ENCODE measurements around the gene PDGFB. TPM values are rescaled to one million over a fixed set of nuclear protein-coding genes. Genes with fewer than 3 reads are reported as not detected.
A peak's percentile ranks its signal among the peaks of the same experiment; 100 is the strongest.

Gene PDGFB
- total RNA-seq, 1 experiment from 2014 or later = 4.1 TPM

- DNase-seq (ENCODE audit: low read depth) = peak; percentile 54
Measured at GRCh38 chr22:39254789-39255298, 10.1 kb upstream of the PDGFB start.

- no peak for DNase-seq (ENCODE audit: low read depth)
Measured at GRCh38 chr22:39254122-39254521, 9.3 kb upstream of the PDGFB start.

- peak; percentile 77 for DNase-seq (ENCODE audit: low read depth)
Measured at GRCh38 chr22:39253435-39254070, 8.8 kb upstream of the PDGFB start.

GRCh38 chr22:39252461-39253434, 8.0 kb upstream of the PDGFB start:
- no peak for DNase-seq (ENCODE audit: low read depth)

- DNase-seq (ENCODE audit: low read depth) = peak; percentile 40
Measured at GRCh38 chr22:39251762-39252460, 7.1 kb upstream of the PDGFB start.

- DNase-seq (ENCODE audit: low read depth) = no peak
Measured at GRCh38 chr22:39250838-39251237, 6.1 kb upstream of the PDGFB start.

GRCh38 chr22:39250131-39250530, 5.3 kb upstream of the PDGFB start:
- no peak for DNase-seq (ENCODE audit: low read depth)

- DNase-seq (ENCODE audit: low read depth) = no peak
Measured at GRCh38 chr22:39249086-39249704, 4.4 kb upstream of the PDGFB start.

GRCh38 chr22:39248254-39248653, 3.5 kb upstream of the PDGFB start:
- DNase-seq (ENCODE audit: low read depth) = no peak

- no peak for DNase-seq (ENCODE audit: low read depth)
Measured at GRCh38 chr22:39247361-39247760, 2.6 kb upstream of the PDGFB start.

- DNase-seq (ENCODE audit: low read depth) = no peak
Measured at GRCh38 chr22:39246690-39247332, 2.0 kb upstream of the PDGFB start.

GRCh38 chr22:39246217-39246616, 1.4 kb upstream of the PDGFB start:
- no peak for DNase-seq (ENCODE audit: low read depth)

- DNase-seq (ENCODE audit: low read depth) = no peak
Measured at GRCh38 chr22:39245130-39246039, 603 bp upstream of the PDGFB start.

GRCh38 chr22:39244136-39244495, 666 bp downstream of the PDGFB start:
- no peak for DNase-seq (ENCODE audit: low read depth)

GRCh38 chr22:39243439-39244135, 1.2 kb downstream of the PDGFB start:
- DNase-seq (ENCODE audit: low read depth) = no peak

- no peak for DNase-seq (ENCODE audit: low read depth)
Measured at GRCh38 chr22:39242595-39243438, 2.0 kb downstream of the PDGFB start.

GRCh38 chr22:39241794-39242594, 2.8 kb downstream of the PDGFB start:
- DNase-seq (ENCODE audit: low read depth) = no peak
